IMR-90 (cell line): ENCODE data around the gene IGF1R. TPM values are rescaled to one million over a fixed set of nuclear protein-coding genes. Genes with fewer than 3 reads are reported as not detected.

Source experiments
- ATAC-seq: fragments of 200-7000 bp; cut with Tn5 transposase; 2 replicates; pipeline ENCODE4 v1.9.1; 2020; ENCODE audit warnings: low read depth, mild to moderate bottlenecking, moderate library complexity
- BruUV-seq: library from RNA; stranded (reverse); fragments of 400-500 nt; replicated peaks from 2 replicates; lab custom pipeline; 2021; lab: Mats Ljungman, UMichigan
- CTCF ChIA-PET: fragments of 300-600 bp; formaldehyde crosslinking; extraction: SDS; loops from one replicate; lab custom pipeline; 2021; ENCODE audit warnings: antibody characterized with exemption; lab: Yijun Ruan, JAX
- POLR2A ChIA-PET: fragments of 300-600 bp; sonication (Branson Sonifier 250); formaldehyde crosslinking; loops from one replicate; lab custom pipeline; 2022; ENCODE audit warnings: antibody characterized with exemption; ENCODE audit not compliant: unreplicated experiment; lab: Charles Lee
- DNase-seq: peaks from one replicate; pipeline ENCODE4 v3.0.0; 2013
- H2AFZ ChIP-seq: replicated peaks from 2 replicates; pipeline ENCODE3; 2013; ENCODE audit warnings: low read length, mild to moderate bottlenecking; ENCODE audit not compliant: poor library complexity
- H2AK5ac ChIP-seq: 2 replicates; pipeline ENCODE4 v1.6.1; 2013; ENCODE audit warnings: low read depth, low read length, inconsistent platforms
- H2AK9ac ChIP-seq: replicated peaks from 2 replicates; pipeline ENCODE3; 2013; ENCODE audit warnings: mild to moderate bottlenecking, low read depth, low read length, moderate library complexity; ENCODE audit not compliant: poor library complexity
- H2BK120ac ChIP-seq: 2 replicates; pipeline ENCODE4 v1.6.1; 2013; ENCODE audit warnings: low read depth, low read length, inconsistent platforms
- H2BK15ac ChIP-seq: 3 replicates; pipeline ENCODE4 v1.6.1; 2013; ENCODE audit warnings: low read depth, low read length, inconsistent platforms
- H2BK20ac ChIP-seq: 2 replicates; pipeline ENCODE4 v1.6.1; 2013; ENCODE audit warnings: low read depth, mild to moderate bottlenecking, inconsistent platforms, low read length, moderate library complexity
- H2BK5ac ChIP-seq: 2 replicates; pipeline ENCODE4 v1.6.1; 2013; ENCODE audit warnings: mild to moderate bottlenecking, low read depth, low read length, inconsistent platforms; ENCODE audit not compliant: poor library complexity, severe bottlenecking
- H3K14ac ChIP-seq: replicated peaks from 2 replicates; pipeline ENCODE4 v1.6.1; 2013; ENCODE audit warnings: low read depth, low read length, inconsistent platforms
- H3K18ac ChIP-seq: 2 replicates; pipeline ENCODE4 v1.6.1; 2013; ENCODE audit warnings: low read depth, low read length, control low read depth
- H3K23ac ChIP-seq: 2 replicates; pipeline ENCODE4 v1.6.1; 2013; ENCODE audit warnings: low read depth, low read length, inconsistent platforms
- H3K27ac ChIP-seq: 2 replicates; pipeline ENCODE4 v1.5.1; 2013; ENCODE audit warnings: mild to moderate bottlenecking, control low read depth, low read length; ENCODE audit not compliant: insufficient read depth
- H3K27me3 ChIP-seq: 2 replicates; pipeline ENCODE4 v1.6.1; 2013; ENCODE audit warnings: low read length; ENCODE audit not compliant: control insufficient read depth, insufficient read depth
- H3K36me3 ChIP-seq: 2 replicates; pipeline ENCODE4 v1.6.1; 2013; ENCODE audit warnings: low read length, mixed read lengths; ENCODE audit not compliant: control insufficient read depth, insufficient read depth
- H3K4ac ChIP-seq: 2 replicates; pipeline ENCODE4 v1.6.1; 2013; ENCODE audit warnings: low read depth, low read length, inconsistent platforms
- H3K4me1 ChIP-seq: 2 replicates; pipeline ENCODE4 v1.6.1; 2013; ENCODE audit warnings: low read length, mixed read lengths; ENCODE audit not compliant: control insufficient read depth, insufficient read depth
- H3K4me2 ChIP-seq: 2 replicates; pipeline ENCODE4 v1.6.1; 2013; ENCODE audit warnings: low read depth, mild to moderate bottlenecking, control low read depth, low read length, moderate library complexity
- H3K4me3 ChIP-seq: 2 replicates; pipeline ENCODE4 v1.5.1; 2013; ENCODE audit warnings: low read depth, mild to moderate bottlenecking, control low read depth, low read length, moderate library complexity; ENCODE audit not compliant: insufficient read depth
- H3K56ac ChIP-seq: 2 replicates; pipeline ENCODE4 v1.6.1; 2013; ENCODE audit warnings: low read length, inconsistent platforms; ENCODE audit not compliant: insufficient read depth; ENCODE audit errors: extremely low read depth
- H3K79me1 ChIP-seq, 2 experiments: 2 replicates each; pipeline ENCODE4 v1.6.1; 2013; ENCODE audit warnings: low read length in 2 of 2, inconsistent platforms in 1 of 2, low read depth in 1 of 2
- H3K9ac ChIP-seq: 2 replicates; pipeline ENCODE4 v1.6.1; 2013; ENCODE audit warnings: low read depth, low read length, control low read depth
- H3K9me1 ChIP-seq: 2 replicates; pipeline ENCODE4 v1.6.1; 2013; ENCODE audit warnings: low read length, inconsistent platforms; ENCODE audit not compliant: insufficient read depth
- H3K9me3 ChIP-seq: 2 replicates; pipeline ENCODE4 v1.6.1; 2013; ENCODE audit warnings: low read length; ENCODE audit not compliant: control insufficient read depth, insufficient read depth
- H4K20me1 ChIP-seq: 2 replicates; pipeline ENCODE4 v1.6.1; 2013; ENCODE audit warnings: low read length, inconsistent platforms; ENCODE audit not compliant: insufficient read depth
- H4K5ac ChIP-seq: 2 replicates; pipeline ENCODE4 v1.6.1; 2013; ENCODE audit warnings: mild to moderate bottlenecking, low read depth, low read length, control low read depth
- H4K8ac ChIP-seq, 2 experiments: 2 replicates each; pipeline ENCODE4 v1.6.1; 2013; ENCODE audit warnings: low read depth in 2 of 2, low read length in 2 of 2, control low read depth in 1 of 2, inconsistent platforms in 1 of 2
- H4K91ac ChIP-seq: 2 replicates; pipeline ENCODE4 v1.6.1; 2013; ENCODE audit warnings: low read depth, low read length, inconsistent platforms; ENCODE audit not compliant: insufficient read depth
- BHLHE40 ChIP-seq: fragments of 150-350 bp; IDR thresholded peaks from 2 replicates; pipeline ENCODE4 v1.6.1; 2016; ENCODE audit warnings: mild to moderate bottlenecking, low read depth, low read length
- CTCF ChIP-seq: conservative IDR thresholded peaks from 2 replicates; pipeline ENCODE4 v1.5.1; 2012; ENCODE audit warnings: mild to moderate bottlenecking, low read depth, low read length, improper control_type of control experiment
- MAZ ChIP-seq: IDR thresholded peaks from 2 replicates; pipeline ENCODE4 v1.6.1; 2012; ENCODE audit warnings: low read depth, mild to moderate bottlenecking, low read length, improper control_type of control experiment, moderate library complexity, borderline replicate concordance
- MXI1 ChIP-seq: IDR thresholded peaks from 2 replicates; pipeline ENCODE4 v1.6.1; 2012; ENCODE audit warnings: low read depth, mild to moderate bottlenecking, low read length, moderate library complexity, borderline replicate concordance
- RAD21 ChIP-seq: IDR thresholded peaks from 2 replicates; pipeline ENCODE4 v1.6.1; 2012; ENCODE audit warnings: low read length, improper control_type of control experiment
- WGBS, 2 experiments: methylation state at CpG; one replicate each; pipeline versions ENCODE4 v1.1.5 to v1.1.7; 2013; ENCODE audit warnings: missing lambda C conversion rate in 2 of 2; ENCODE audit not compliant: insufficient read length in 1 of 2; ENCODE audit errors: extremely low coverage in 2 of 2; 5-methylcytosine and 5-hydroxymethylcytosine counted together
- dilution Hi-C: fragments of 300-500 bp; cut with HindIII; formaldehyde crosslinking; loops from one replicate; pipeline ENCODE4 v1.14.3; 2018; ENCODE audit warnings: low sequenced_read_pairs; ENCODE audit not compliant: unreplicated experiment
- in situ Hi-C: fragments of 300-500 bp; cut with MboI; formaldehyde crosslinking; loops from 3 replicates; pipeline ENCODE4 v1.14.3; 2019; ENCODE audit warnings: low sequenced_read_pairs, inconsistent platforms, mixed read lengths
- intact Hi-C: fragments of 100-400 bp; cut with micrococcal nuclease; formaldehyde crosslinking; loops from 2 replicates; pipeline ENCODE4 v1.10.0; 2022
- polyA plus RNA-seq, 3 experiments: library from polyadenylated mRNA; depleted of rRNA; stranded (reverse); fragments of >200 nt; gene quantifications; 2 replicates each; pipeline ENCODE4 v1.2.3, GENCODE V29; 2012; ENCODE audit warnings: low replicate concordance in 1 of 3
- total RNA-seq: library from RNA; depleted of rRNA; stranded (reverse); fragments of >200 nt; gene quantifications from 2 replicates; pipeline ENCODE4 v1.2.3, GENCODE V29; 2012

IGF1R gene
- total and polyA plus RNA-seq, 2 of the 4 experiments (the other 2 are of a cell fraction) = 24.0 to 24.9 TPM

- no peak for TF ChIP-seq MAZ
These were observed 310.7 kb downstream of the IGF1R start (continued) for GRCh38 chr15:98958918-98959639.

- no peak overlapping the region for H4K5ac ChIP-seq
- H2AK5ac ChIP-seq = no peak overlapping the region
- no peak overlapping the region for H2BK5ac ChIP-seq
- BruUV-seq = no TSS peak
- H3K4ac ChIP-seq = no peak overlapping the region
- ATAC-seq (no peak), DNase-seq (no peak)
- no peak overlapping the region for H2BK15ac ChIP-seq
- intact Hi-C loops (no loop called here), dilution Hi-C loops (no loop called here), in situ Hi-C loops (no loop called here)
- no peaks in the 10 kb centered on the region for H4K20me1 ChIP-seq
- peaks cover 5% of the 10 kb centered on the region for H3K4me1 ChIP-seq
- no CpG with 5 or more reads among the region's 3 CpGs for WGBS, 2 experiments
- no peak overlapping the region for H3K4me3 ChIP-seq
- no peaks in the 10 kb centered on the region for H3K27me3 ChIP-seq
- no peak overlapping the region for H2AFZ ChIP-seq
- H3K79me1 ChIP-seq = peaks cover 15 to 32% of the 10 kb centered on the region in 2 experiments
- H3K9me1 ChIP-seq = peaks cover 12% of the 10 kb centered on the region; the same call in 1 of the 2 replicates
- H2BK20ac ChIP-seq = no peak overlapping the region
- peaks cover 18% of the 10 kb centered on the region for H3K9me3 ChIP-seq
- H4K91ac ChIP-seq = no peak overlapping the region
- no peak overlapping the region for H4K8ac ChIP-seq
- no peak overlapping the region for H2AK9ac ChIP-seq
- ChIA-PET CTCF (interaction anchor here (0.7 kb wide), 1 partner anchor 10 kb away, joined by 3 read pairs; no protein-coding TSS in a partner anchor), POLR2A (no interaction called here)
- no peak overlapping the region for H3K14ac ChIP-seq
- no peak overlapping the region for H3K56ac ChIP-seq
- H3K9ac ChIP-seq = no peak overlapping the region
- H3K23ac ChIP-seq = no peak overlapping the region
- TF ChIP-seq BHLHE40 (no peak), MXI1 (no peak), RAD21 (no peak), CTCF (no peak)
- no peak overlapping the region for H3K18ac ChIP-seq
- H3K27ac ChIP-seq = no peak overlapping the region
- H3K4me2 ChIP-seq = no peak overlapping the region
- peaks cover 65% of the 10 kb centered on the region for H3K36me3 ChIP-seq
- H2BK120ac ChIP-seq = no peak overlapping the region
These were observed 311.3 kb downstream of the IGF1R start for GRCh38 chr15:98959640-98960007.
